Ascending aorta (tissue), 2 donors: ENCODE measurements around the gene WDR33. TPM values are rescaled to one million over a fixed set of nuclear protein-coding genes. Genes with fewer than 3 reads are reported as not detected.
"Not testable (repeated sequence)": the region's sequence is repeated elsewhere in the genome, so short reads cannot be mapped to it uniquely, and the experiment has no call there.

ENCODE experiments used
- DNase-seq, 2 donors: peaks; one replicate each; pipeline ENCODE4 v3.0.0-alpha.2; 2019; ENCODE audit warnings: low spot score in 2 of 2
- H3K27ac ChIP-seq, 2 donors: fragments of 200-600 bp; sonication (generic); one replicate each; pipeline ENCODE4 v1.5.1; 2016 to 2017; ENCODE audit warnings: mild to moderate bottlenecking in 1 of 2
- H3K27me3 ChIP-seq: fragments of 200-600 bp; sonication (generic); one replicate; pipeline ENCODE4 v1.5.1; 2017
- H3K36me3 ChIP-seq, 2 donors: fragments of 200-600 bp; sonication (generic); one replicate each; pipeline ENCODE4 v1.5.1; 2016
- H3K4me1 ChIP-seq, 2 donors: fragments of 200-600 bp; sonication (generic); one replicate each; pipeline ENCODE4 v1.5.1; 2016 to 2017; ENCODE audit warnings: mild to moderate bottlenecking in 1 of 2
- H3K4me3 ChIP-seq, 2 donors: fragments of 200-600 bp; sonication (generic); one replicate each; pipeline ENCODE4 v1.5.1; 2016 to 2017; ENCODE audit warnings: mild to moderate bottlenecking in 1 of 2
- H3K9me3 ChIP-seq, 2 donors: fragments of 200-600 bp; sonication (generic); one replicate each; pipeline ENCODE4 v1.5.1; 2016
- CTCF ChIP-seq, 3 experiments: fragments of 200-600 bp in 2 of 3; fragments of 450-650 bp in 1 of 3; sonication (generic) in 2 of 3; IDR thresholded peaks; one replicate each; pipeline ENCODE4 v1.5.1; 2016 to 2019; ENCODE audit warnings: antibody characterized with exemption in 3 of 3, mild to moderate bottlenecking in 1 of 3, moderate library complexity in 1 of 3
- intact Hi-C: fragments of 100-400 bp; cut with DNase I; formaldehyde crosslinking; loops from one replicate; pipeline ENCODE4 v1.15.1; 2023
- total RNA-seq: library from RNA; depleted of rRNA; stranded (reverse); fragments of >200 nt; gene quantifications from one replicate; pipeline ENCODE4 v1.1.0, GENCODE V29; 2016

WDR33 gene
- total RNA-seq, 1 donor from 2014 or later = 13.9 TPM

DNA sequence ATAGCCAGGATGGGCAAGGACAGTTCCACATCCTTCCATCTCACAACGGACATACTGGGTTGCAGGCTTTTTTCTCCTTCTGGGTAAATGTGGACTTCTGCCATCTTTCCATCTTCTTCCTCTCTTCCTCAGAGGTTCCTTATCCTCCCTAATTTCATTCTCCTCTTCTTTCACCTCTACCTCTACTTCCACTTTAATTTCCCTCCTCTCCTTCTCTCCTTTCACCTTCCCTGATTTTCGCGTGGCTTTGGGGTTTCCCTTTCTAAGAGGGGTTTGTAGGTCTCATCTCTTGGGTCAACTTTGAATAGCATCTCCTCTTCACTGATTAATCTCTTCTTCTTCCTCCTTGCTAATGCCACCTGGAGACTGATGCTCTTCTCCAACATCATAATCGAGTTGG, 29.9 kb upstream of the WDR33 start:
- H3K27me3 ChIP-seq = no peaks in the 10 kb centered on the region
- no peak overlapping the region for H3K27ac ChIP-seq
- intact Hi-C loops = no loop called here
- no peak for TF ChIP-seq CTCF (IDR thresholded peaks at IDR 0.05)
- H3K9me3 ChIP-seq = no peaks in the 10 kb centered on the region
- no peak for DNase-seq
- no peak overlapping the region for H3K4me3 ChIP-seq
- peaks cover 0 to 12% of the 10 kb centered on the region in 2 donors for H3K36me3 ChIP-seq
- no peaks in the 10 kb centered on the region for H3K4me1 ChIP-seq

- Histone ChIP-seq H3K36me3 (no peaks in the 10 kb centered on the region), H3K27me3 (no peaks in the 10 kb centered on the region), H3K27ac (no peak overlapping the region), H3K4me1 (no peaks in the 10 kb centered on the region), H3K4me3 (no peak overlapping the region), H3K9me3 (no peaks in the 10 kb centered on the region)
- DNase-seq = no peak
- intact Hi-C loops = no loop called here
- TF ChIP-seq CTCF (IDR thresholded peaks at IDR 0.05) = no peak
Measured at GRCh38 chr2:127834951-127835350, 24.0 kb upstream of the WDR33 start.

GRCh38 chr2:127829845-127830246, 18.9 kb upstream of the WDR33 start:
- Histone ChIP-seq H3K4me3 (no peak overlapping the region), H3K27ac (no peak overlapping the region), H3K9me3 (no peaks in the 10 kb centered on the region), H3K27me3 (no peaks in the 10 kb centered on the region), H3K4me1 (no peaks in the 10 kb centered on the region), H3K36me3 (no peaks in the 10 kb centered on the region)
- no peak for DNase-seq
- intact Hi-C loops = no loop called here
- TF ChIP-seq CTCF (IDR thresholded peaks at IDR 0.05) = no peak

DNA sequence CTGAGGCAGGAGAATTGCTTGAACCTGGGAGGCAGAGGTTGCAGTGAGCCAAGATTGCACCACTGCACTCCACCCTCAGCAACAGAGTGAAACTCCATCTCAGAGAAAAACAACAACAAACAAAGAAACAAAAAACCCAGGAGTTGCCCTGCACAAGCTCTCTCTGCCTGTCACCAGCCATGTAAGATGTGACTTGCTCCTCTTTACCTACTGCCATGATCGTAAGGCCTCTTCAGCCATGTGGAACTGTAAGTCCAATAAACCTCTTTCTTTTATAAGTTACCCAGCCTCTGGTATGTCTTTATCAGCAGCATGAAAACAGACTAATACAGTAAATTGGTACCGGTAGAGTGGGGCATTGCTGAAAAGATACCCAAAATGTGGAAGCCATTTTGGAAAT, 15.7 kb upstream of the WDR33 start:
- H3K27ac ChIP-seq, H3K9me3 ChIP-seq, intact Hi-C loops, H3K27me3 ChIP-seq, H3K4me1 ChIP-seq, DNase-seq, H3K36me3 ChIP-seq, H3K4me3 ChIP-seq: not testable (repeated sequence)

- Histone ChIP-seq H3K27ac (no peak overlapping the region), H3K4me1 (no peaks in the 10 kb centered on the region), H3K36me3 (no peaks in the 10 kb centered on the region), H3K4me3 (no peak overlapping the region), H3K9me3 (peaks cover 0 to 4% of the 10 kb centered on the region in 2 donors), H3K27me3 (no peaks in the 10 kb centered on the region)
- no peak for DNase-seq
- intact Hi-C loops = no loop called here
- no peak for TF ChIP-seq CTCF (IDR thresholded peaks at IDR 0.05)
Measured at GRCh38 chr2:127826047-127826446, 15.1 kb upstream of the WDR33 start.

- H3K4me1 ChIP-seq = no peaks in the 10 kb centered on the region
- no peaks in the 10 kb centered on the region for H3K36me3 ChIP-seq
- H3K9me3 ChIP-seq = peaks cover 0 to 16% of the 10 kb centered on the region in 2 donors
- H3K27ac ChIP-seq = no peak overlapping the region
- H3K27me3 ChIP-seq = no peaks in the 10 kb centered on the region
- intact Hi-C loops = no loop called here
- TF ChIP-seq CTCF (IDR thresholded peaks at IDR 0.05) = no peak
- H3K4me3 ChIP-seq = no peak overlapping the region
- DNase-seq = no peak
Measured at GRCh38 chr2:127820080-127820668, 9.2 kb upstream of the WDR33 start.
